ENCODE measurements around the gene TNNT3.

DNA sequence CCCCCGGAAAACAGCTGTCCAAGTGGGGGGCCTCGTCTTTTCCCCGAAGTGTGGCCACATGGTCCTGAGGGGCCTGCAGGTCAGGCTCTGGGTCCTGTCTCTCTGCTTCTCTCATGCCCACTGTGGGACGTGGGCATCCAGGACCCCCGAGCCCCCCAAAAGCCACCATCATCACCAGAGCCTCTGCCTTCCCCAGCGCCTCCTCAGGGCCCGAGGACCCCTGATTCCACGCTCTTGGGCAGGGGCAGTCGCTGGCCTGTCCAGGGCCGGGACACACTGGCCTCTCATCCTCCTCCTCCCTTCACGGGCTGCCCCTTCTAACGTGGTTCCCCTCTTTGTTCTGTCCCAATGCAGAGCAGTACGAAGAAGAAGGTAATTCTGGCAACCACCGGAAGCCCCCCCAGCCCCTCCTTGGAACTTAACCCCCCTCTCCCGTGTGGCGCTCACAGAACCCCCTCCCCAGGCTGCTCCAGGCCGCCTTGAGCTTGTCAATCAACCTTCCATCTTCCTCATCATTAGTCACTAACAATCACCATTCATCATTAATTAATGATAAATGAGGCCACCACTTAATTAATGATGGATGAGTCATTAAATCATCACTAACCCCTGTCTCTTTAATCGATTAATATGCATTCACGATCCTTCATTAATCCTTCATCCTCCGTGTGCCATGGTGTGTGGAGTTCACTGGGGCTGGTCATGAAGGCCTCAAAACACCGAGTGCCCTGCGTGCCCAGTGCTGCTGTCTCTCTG is 3.9 kb downstream of the TNNT3 start:
- TF ChIP-seq, protein P1, sequence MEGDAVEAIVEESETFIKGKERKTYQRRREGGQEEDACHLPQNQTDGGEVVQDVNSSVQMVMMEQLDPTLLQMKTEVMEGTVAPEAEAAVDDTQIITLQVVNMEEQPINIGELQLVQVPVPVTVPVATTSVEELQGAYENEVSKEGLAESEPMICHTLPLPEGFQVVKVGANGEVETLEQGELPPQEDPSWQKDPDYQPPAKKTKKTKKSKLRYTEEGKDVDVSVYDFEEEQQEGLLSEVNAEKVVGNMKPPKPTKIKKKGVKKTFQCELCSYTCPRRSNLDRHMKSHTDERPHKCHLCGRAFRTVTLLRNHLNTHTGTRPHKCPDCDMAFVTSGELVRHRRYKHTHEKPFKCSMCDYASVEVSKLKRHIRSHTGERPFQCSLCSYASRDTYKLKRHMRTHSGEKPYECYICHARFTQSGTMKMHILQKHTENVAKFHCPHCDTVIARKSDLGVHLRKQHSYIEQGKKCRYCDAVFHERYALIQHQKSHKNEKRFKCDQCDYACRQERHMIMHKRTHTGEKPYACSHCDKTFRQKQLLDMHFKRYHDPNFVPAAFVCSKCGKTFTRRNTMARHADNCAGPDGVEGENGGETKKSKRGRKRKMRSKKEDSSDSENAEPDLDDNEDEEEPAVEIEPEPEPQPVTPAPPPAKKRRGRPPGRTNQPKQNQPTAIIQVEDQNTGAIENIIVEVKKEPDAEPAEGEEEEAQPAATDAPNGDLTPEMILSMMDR (IDR thresholded peaks at IDR 0.05; ENCODE audit: low read length) = no peak
- TF ChIP-seq EZH2 (optimal IDR thresholded peaks at IDR 0.05; ENCODE audit: low read depth, low read length) = no peak
